Activated T-helper 1 cell treated with anti-CD3 and anti-CD28 coated beads, Interleukin-2, amount 50 U/mL, for 16 hours (primary cell): ENCODE measurements around the gene INPP5D.
"Not testable (repeated sequence)": the region's sequence is repeated elsewhere in the genome, so short reads cannot be mapped to it uniquely, and the experiment has no call there.

Source experiments
- DNase-seq, 2 donors: peaks; one replicate each; pipeline ENCODE4 v3.0.0-alpha.2; 2020; ENCODE audit warnings: low read depth in 1 of 2, low spot score in 1 of 2

Gene INPP5D

DNA sequence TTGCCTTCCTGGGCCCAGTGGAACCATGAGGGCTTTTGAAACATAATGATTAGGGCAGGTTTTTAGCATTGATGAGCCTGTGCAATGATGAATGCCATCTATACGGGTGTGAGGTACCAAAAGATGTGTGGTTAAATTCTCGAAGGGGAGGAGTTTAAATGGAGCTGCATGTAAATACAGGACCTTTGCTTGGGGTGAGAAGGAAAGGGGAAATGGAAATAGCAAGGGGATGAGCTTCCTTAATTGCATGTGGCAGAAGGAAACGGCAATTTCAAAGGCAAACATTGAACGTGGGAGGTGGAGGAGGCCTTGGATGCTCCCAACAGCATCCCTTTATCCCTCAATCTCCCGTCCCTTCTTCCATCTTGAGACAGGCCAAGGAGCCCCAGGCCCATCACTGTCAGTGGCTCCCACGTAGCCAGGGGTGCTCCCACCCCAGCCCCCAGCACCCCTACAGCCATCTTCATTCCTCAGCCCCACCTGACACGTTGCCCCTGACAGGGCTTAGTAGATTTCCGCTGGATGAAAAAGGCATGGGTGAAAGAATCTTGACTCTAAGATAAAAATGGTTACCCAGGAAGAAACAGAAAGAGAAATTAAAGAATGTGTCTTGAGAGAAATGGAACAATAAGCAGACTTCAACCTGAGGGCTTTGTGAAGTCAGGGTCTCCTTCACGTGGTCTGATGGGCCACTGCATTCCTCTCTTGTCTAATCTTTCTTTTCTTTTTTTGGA is 32.5 kb downstream of the INPP5D start:
- DNase-seq, result no peak

- DNase-seq, result no peak
Measured at GRCh38 chr2:233093166-233093448, 33.0 kb downstream of the INPP5D start.

- DNase-seq, result no peak
Measured at GRCh38 chr2:233093721-233094120, 33.6 kb downstream of the INPP5D start.

- DNase-seq, result no peak
Measured at GRCh38 chr2:233094614-233095013, 34.5 kb downstream of the INPP5D start.

DNA sequence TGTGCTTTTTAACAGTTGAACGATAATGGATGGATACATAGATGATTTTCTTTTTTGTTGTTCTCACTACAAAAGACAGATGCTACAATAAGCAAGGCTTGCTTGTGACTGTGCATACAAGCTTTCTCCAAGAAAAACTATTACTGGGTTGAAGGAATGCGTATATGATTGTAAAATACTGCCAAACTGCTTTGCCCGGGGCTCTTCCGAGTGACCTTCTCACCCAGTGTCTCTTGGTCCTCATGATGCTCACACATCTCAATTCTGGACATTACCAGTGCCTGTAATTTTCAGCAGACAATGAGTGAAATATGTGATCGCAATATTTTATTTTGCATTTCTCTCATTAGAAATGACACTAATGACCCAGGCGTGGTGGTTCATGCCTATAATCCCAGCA is 35.9 kb downstream of the INPP5D start:
- DNase-seq, result no peak

DNA sequence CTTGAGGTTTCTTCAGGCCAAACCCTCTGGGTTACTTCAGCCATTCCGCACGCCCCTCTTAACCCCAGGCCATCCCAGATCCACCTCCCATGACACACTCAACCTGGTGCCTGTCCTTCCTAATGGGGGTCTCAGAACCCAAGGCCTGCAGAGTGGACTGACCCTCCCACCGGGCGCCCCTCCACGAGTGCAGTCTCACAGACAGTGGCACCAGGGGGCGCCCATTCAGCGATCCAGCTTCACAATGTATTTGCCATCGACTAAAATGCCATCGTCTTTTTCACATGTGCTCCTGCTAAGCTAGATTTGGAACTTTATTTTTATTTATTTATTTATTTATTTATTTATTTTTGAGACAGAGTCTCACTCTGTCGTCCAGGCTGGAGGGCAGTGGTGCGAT is 38.5 kb downstream of the INPP5D start:
- DNase-seq, result no peak

DNA sequence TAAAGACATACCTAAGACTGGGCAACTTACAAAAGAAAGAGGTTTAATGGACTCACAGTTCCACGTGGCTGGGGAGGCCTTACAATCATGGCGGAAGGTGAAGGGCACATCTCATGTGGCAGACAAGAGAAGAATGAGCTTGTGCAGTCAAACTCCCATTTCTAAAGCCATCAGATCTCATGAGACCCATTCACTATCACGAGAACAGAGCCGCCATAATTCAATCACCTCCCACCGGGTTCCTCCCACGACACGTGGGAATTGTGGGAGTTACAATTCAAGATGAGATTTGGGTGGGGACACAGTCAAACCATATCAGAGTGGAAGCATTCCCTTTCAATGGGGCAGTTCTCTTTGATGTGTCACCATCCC is 39.7 kb downstream of the INPP5D start:
- not testable (repeated sequence) for DNase-seq

DNA sequence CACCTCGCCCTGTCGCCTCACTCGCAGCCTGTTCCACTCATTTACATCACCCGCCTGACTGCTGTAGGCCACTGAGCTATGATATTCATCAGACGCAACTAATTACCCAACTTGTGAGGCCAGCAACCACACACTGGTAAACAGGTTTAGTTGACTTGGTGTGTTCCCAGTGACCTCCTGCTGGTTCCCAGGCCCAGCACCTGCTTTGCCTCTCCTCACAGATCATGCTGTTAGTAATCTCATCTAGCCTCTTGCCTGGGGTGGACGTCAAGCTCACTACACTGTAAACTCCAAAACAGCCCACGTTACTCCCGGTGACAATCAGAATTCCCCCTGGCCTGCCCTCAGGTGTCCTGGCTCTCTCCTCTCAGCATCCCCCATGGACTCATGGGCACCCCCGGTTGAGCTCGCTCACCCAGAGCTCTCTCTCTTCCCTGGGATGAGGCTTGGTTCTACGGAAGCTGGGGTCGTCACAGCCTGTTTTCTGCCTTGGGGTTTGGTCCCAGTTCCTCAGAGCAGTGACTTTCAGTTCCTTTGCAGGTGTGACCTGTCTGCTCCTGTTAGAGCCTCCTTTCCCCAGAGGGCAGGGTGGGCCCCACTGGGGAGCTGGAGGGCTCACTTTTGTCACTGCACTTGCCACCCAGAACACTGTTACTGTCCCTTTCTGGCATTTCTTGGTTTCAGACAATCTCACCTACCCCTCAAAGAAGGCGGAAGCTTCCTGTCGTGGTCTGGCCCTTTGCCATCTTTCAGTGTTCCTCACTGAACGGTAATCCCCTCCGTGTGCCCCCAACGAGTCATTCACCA is 40.3 kb downstream of the INPP5D start:
- DNase-seq, result no peak

- DNase-seq, result no peak
Measured at GRCh38 chr2:233101141-233101540, 41.0 kb downstream of the INPP5D start.

DNA sequence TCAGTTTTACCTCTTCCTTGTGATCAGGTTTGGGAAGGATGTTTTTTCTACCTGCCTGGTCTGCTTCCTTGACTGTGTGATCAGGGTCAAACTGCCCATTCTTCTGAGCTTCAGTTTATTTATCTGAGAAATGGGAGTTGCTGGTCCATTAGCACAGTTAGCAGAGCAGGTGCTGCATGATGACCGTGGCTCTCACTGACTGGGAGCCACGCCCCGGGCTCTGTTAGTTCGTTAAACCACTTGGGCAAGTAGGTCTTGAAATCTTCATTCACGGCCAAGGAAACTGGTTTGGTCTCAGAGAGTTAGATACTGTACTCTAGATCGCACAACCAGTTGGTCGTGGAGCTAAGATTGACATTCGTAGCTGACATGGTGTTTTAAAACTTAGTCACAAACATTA is 41.7 kb downstream of the INPP5D start:
- no peak for DNase-seq

DNA sequence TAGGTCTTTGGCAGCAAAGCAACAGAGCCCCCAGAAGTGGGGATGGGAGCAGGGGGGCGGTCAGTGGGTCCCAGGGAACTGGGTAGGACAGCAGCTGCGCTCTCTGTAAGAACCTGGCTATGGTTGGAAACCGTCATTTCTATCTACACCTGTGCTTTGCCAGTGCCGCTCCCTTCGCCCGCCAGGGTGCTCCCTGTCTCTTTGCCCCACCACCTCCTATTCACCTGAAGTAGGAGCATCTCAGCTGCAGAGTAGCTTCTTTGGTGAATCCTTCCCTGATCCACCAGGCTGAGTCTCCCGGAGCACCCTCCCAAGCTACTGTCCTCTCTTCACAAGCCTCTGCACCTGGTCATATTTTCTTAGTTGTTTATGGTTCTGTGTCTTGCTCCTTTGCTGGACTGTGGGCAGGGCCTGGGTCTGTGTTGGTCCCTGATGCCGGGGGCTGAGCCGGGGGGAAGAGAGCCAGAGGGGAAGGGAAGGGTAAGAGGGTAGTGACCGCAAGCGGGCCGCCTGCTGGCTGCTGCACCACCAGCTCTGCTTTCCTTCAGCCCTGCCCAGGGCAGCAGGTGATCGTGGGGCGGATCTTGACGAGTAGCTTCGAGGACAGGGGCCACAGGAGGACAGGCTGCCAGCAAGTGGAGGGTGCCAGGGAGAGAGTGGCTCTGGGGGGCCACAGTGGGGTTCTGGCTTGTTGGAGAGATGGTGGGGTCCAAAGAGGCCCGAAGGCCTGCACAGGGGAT is 45.2 kb downstream of the INPP5D start:
- DNase-seq, result no peak

DNA sequence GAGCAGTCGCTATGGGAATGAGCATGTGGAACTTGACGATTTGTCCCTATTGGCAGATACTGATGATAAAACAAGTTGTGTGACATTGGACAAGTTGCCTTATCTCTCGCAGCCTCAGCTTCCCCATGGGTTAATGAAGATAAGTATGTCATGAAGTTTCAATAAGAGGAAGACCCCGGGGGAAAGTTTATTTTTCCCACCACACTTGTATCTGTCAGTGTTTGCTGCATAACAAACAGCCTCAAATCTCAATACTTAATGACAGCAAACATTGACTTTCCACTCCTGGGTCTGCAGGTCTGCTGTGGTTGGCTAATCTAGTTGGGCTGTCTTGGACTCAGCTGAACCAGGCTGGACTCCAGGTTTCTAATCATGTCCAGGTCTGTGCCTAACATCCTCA is 45.8 kb downstream of the INPP5D start:
- DNase-seq, result no peak

DNA sequence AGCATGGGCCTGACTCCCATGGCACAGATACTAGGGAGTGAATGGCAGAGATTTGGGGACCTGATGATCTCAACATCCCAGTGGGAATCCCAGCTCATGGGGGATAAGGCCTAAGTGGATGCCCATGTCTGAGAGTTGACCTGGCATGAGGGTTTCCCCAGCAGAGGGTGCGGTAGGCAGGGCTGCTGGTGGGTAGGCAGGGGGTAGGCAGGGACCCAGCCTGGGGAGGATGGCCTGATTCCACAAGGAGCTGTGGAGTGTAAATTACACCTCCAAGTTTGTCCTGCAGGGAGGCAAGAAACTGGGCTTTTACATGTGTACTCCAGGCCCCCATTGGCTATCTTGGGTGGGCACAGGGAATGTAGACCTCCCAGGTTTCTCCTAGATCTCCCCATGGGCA is 46.9 kb downstream of the INPP5D start:
- no peak for DNase-seq

- no peak for DNase-seq
Measured at GRCh38 chr2:233107831-233108300, 47.7 kb downstream of the INPP5D start.

- no peak for DNase-seq
Measured at GRCh38 chr2:233108611-233109490, 48.7 kb downstream of the INPP5D start.

- DNase-seq, result no peak
Measured at GRCh38 chr2:233111427-233111826, 51.3 kb downstream of the INPP5D start.

GRCh38 chr2:233112329-233112728 is 52.2 kb downstream of the INPP5D start:
- no peak for DNase-seq

GRCh38 chr2:233112776-233113452 is 52.8 kb downstream of the INPP5D start:
- no peak for DNase-seq

- DNase-seq, result no peak
Measured at GRCh38 chr2:233114421-233114861, 54.3 kb downstream of the INPP5D start.

GRCh38 chr2:233115121-233115520 is 55.0 kb downstream of the INPP5D start:
- DNase-seq, result no peak
